GM12801 (cell line): ENCODE results near the gene TBC1D5.

ENCODE experiments used
- CTCF ChIP-seq: IDR thresholded peaks from one replicate; pipeline ENCODE4 v1.5.1; 2011; ENCODE audit warnings: control low read depth; ENCODE audit not compliant: insufficient read length; ENCODE audit errors: extremely low read depth

The TBC1D5 gene

GRCh38 chr3:17340693-17341092, 401.7 kb downstream of the TBC1D5 start:
- TF ChIP-seq CTCF = no peak

- no peak for TF ChIP-seq CTCF
These were observed 402.2 kb downstream of the TBC1D5 start for GRCh38 chr3:17340261-17340660.

- TF ChIP-seq CTCF = no peak
These were observed 403.3 kb downstream of the TBC1D5 start for GRCh38 chr3:17339132-17339575.

GRCh38 chr3:17336291-17336690, 406.1 kb downstream of the TBC1D5 start:
- TF ChIP-seq CTCF = no peak

- no peak for TF ChIP-seq CTCF
These were observed 408.5 kb downstream of the TBC1D5 start for GRCh38 chr3:17333893-17334292.

GRCh38 chr3:17333446-17333845, 409.0 kb downstream of the TBC1D5 start:
- no peak for TF ChIP-seq CTCF

- no peak for TF ChIP-seq CTCF
These were observed 411.8 kb downstream of the TBC1D5 start for GRCh38 chr3:17330660-17331059.

GRCh38 chr3:17329927-17330326, 412.5 kb downstream of the TBC1D5 start:
- TF ChIP-seq CTCF = no peak
